GM12865 (cell line): ENCODE data around the gene FHAD1.
A peak's percentile ranks its signal among the peaks of the same experiment; 100 is the strongest.

Source experiments
- DNase-seq: peaks from one replicate; pipeline ENCODE4 v3.0.0; 2010; ENCODE audit warnings: low read depth
- H3K4me3 ChIP-seq: 2 replicates; pipeline ENCODE4 v1.5.1; 2011; ENCODE audit warnings: mild to moderate bottlenecking, low read depth, low read length, control low read depth
- TF ChIP-seq, protein P1 (sequence below): IDR thresholded peaks from 2 replicates; pipeline ENCODE4 v1.5.1; 2011; ENCODE audit warnings: low read length, control low read depth, low read depth, inconsistent platforms; ENCODE audit not compliant: insufficient read depth; ENCODE audit errors: missing control alignments

The FHAD1 gene

DNA sequence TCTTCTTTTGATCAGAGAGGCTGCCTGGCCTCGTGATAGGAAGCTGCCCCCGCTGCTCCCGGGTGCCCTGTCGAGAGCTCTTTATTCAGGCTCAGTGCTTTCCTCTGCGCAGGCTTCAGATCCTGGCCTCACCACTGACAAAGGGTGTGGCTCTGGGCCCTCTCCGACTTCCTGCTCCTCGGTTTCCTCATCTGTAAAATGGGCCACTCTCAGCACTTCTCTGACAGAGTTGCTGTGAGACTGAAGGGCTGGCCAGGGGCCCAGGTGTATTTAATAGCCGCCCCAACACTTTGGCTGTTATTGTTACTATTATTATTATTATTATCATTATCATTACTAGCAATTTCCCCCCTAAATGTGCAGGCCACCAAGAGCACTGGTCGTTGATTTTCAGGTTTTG lies 101.6 kb downstream of the FHAD1 start:
- TF ChIP-seq, protein P1, sequence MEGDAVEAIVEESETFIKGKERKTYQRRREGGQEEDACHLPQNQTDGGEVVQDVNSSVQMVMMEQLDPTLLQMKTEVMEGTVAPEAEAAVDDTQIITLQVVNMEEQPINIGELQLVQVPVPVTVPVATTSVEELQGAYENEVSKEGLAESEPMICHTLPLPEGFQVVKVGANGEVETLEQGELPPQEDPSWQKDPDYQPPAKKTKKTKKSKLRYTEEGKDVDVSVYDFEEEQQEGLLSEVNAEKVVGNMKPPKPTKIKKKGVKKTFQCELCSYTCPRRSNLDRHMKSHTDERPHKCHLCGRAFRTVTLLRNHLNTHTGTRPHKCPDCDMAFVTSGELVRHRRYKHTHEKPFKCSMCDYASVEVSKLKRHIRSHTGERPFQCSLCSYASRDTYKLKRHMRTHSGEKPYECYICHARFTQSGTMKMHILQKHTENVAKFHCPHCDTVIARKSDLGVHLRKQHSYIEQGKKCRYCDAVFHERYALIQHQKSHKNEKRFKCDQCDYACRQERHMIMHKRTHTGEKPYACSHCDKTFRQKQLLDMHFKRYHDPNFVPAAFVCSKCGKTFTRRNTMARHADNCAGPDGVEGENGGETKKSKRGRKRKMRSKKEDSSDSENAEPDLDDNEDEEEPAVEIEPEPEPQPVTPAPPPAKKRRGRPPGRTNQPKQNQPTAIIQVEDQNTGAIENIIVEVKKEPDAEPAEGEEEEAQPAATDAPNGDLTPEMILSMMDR: no peak
- no peak for DNase-seq
- no peak overlapping the region for H3K4me3 ChIP-seq

DNA sequence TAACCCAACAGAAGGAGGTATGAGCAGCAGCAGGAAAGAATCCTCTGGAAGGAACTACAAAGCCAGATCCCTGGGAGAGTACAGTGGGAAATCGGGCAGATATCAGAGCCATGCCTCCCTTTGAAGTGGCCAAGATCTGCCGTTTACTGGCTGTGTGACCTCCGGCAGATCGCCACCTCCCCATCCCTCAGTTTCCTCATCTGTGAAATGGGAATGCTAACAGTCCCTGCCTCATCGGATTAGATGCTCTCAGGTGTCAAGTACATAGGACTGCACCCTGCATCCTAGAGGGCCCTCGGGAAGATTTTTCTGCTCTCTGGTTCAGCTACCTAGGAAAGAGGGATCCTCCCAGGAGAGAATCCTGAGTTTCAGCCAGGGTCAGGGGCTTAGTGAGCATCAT lies 102.1 kb downstream of the FHAD1 start:
- no peak overlapping the region for H3K4me3 ChIP-seq
- DNase-seq: no peak
- TF ChIP-seq, protein P1: no peak

DNA sequence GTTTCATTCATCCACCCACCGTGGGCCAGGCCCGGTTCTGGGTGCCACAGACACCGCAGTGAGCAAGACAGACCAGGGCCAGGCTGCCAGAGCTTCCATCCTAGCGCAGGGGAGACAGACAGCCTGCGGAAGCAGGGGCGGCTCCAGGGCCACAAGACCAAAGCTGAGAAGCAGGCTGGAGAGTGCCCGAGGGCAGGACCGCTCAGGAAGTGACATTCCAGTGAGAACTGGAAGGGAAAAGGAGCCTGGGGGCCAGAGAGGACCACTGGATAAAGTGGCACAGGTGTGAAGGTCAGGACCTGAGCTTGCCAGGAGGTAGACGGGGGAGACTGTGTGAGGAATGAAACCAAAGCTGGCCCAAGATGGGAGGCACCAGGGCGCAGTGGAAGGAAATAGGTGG lies 103.1 kb downstream of the FHAD1 start:
- TF ChIP-seq, protein P1: no peak
- DNase-seq: no peak
- H3K4me3 ChIP-seq: no peak overlapping the region

DNA sequence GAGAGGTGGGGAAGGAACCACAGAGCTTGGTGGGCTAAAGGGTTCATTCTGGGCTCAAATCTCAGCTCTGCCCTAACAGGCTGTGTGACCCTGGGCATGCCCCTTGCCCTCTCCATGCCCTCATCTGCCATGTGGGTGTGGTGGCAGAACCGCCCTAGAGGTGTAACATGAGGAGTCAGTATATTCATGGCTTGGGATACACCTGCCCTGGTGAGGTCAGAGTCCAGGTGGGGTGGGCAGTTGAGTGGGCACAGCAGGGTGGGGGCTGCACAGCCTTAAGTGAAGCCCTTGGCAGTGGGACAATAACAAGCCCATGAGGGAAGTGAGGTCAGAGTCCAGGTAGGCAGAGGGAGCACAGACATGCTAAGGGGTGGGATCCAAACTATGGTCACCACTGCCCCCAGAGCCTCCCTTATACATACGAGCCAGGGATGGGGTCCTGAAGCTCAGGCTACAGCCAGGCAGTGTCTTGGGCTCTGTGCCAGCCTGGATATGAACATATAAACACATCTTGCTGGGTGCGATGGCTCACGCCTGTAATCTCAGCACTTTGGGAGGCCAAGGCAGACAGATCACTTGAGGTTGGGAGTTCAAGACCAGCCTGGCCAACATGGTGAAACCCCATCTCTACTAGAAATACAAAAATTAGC lies 103.7 kb downstream of the FHAD1 start:
- no peak for DNase-seq
- no peak overlapping the region for H3K4me3 ChIP-seq
- TF ChIP-seq, protein P1: no peak

DNA sequence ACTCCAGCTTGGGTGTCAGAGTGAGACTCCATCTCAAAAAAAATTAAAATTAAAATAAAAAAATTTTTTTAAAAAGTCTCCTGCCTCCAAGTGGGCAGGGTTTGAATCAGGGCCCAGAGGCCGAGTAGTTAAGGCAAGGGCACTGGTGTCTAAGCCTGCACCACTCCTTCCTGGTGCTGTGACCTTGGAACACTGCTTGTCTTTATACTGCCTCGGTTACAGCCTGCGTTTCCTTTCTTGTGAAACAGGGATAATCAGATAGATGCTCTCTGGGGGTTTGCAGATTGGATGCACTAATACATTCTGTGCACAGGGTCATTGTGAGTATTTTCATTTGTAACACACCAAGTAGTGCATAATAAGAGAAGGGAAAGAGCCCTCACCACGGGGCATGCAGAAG lies 104.3 kb downstream of the FHAD1 start:
- TF ChIP-seq, protein P1: no peak
- H3K4me3 ChIP-seq: no peak overlapping the region
- no peak for DNase-seq

DNA sequence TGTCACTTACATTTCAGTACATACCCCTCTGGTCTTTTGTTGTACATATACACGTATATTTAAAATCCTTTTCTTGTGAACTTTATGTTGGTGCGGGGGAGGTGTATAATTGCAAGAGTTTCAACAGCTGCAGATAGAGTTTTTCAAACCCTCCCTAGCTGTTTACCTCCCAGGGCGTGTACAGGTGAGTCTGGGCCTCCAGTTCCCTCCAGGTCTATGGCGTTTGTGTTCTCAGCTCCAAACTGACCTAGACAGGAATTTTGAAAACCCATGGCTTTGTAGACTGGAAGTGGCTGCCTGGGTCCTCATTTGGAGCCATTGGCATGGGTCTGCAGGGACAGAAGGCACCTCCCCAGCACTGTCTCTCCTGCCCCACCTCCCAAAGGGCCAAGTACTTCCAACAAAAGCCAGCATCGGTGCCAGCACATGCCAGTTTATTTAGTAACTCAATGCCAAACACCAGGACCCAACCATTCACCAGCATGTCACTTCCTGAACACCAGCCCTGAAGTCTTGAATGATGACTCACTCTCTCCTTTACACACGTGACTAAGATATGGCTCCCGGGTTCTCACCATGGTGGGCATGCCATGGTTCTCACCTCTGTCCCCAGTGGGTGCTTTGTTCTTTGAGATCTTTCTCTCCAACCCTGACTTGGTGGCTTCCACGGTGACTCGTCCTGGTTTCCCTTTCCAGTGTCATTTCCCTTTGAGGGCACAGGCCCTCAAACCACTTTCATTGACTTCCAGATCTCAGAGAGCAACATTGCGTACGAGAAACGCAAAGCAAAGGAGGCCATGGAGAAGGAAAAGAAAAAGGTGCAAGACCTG lies 105.3 kb downstream of the FHAD1 start:
- TF ChIP-seq, protein P1: no peak
- no peak overlapping the region for H3K4me3 ChIP-seq
- peak; percentile 23 for DNase-seq
